ENCODE measurements around the gene CWC22.
A peak's percentile ranks its signal among the peaks of the same experiment; 100 is the strongest.
"Not testable (repeated sequence)": the region's sequence is repeated elsewhere in the genome, so short reads cannot be mapped to it uniquely, and the experiment has no call there.

CWC22 gene
- long read RNA-seq, donor 1, partial matches to known transcripts = 17 of 18 reads
- long read RNA-seq, donor 1, other reads (novel, unspliced or antisense) = 0 of 18 reads
- long read RNA-seq, donor 2, partial matches to known transcripts = 8 of 9 reads
- long read RNA-seq, donor 2, other reads (novel, unspliced or antisense) = 0 of 9 reads
- long read RNA-seq, donor 3, partial matches to known transcripts = 10 of 12 reads
- long read RNA-seq, donor 3, other reads (novel, unspliced or antisense) = 0 of 12 reads
- long read RNA-seq, donor 4, partial matches to known transcripts = 29 of 31 reads
- long read RNA-seq, donor 4, other reads (novel, unspliced or antisense) = 0 of 31 reads
- long read RNA-seq, donor 5, transcript CWC22-201 (20 exons, 2,392 nt) = major isoform, 5 of 22 reads
- long read RNA-seq, donor 5, partial matches to known transcripts = 17 of 22 reads
- long read RNA-seq, donor 5, other reads (novel, unspliced or antisense) = 0 of 22 reads
- long read RNA-seq, donor 6, partial matches to known transcripts = 12 of 15 reads
- long read RNA-seq, donor 6, other reads (novel, unspliced or antisense) = 0 of 15 reads
- long read RNA-seq, donor 7, partial matches to known transcripts = 34 of 36 reads
- long read RNA-seq, donor 7, other reads (novel, unspliced or antisense) = 0 of 36 reads
- long read RNA-seq, donor 8, partial matches to known transcripts = 14 of 16 reads
- long read RNA-seq, donor 8, other reads (novel, unspliced or antisense) = 0 of 16 reads

DNA sequence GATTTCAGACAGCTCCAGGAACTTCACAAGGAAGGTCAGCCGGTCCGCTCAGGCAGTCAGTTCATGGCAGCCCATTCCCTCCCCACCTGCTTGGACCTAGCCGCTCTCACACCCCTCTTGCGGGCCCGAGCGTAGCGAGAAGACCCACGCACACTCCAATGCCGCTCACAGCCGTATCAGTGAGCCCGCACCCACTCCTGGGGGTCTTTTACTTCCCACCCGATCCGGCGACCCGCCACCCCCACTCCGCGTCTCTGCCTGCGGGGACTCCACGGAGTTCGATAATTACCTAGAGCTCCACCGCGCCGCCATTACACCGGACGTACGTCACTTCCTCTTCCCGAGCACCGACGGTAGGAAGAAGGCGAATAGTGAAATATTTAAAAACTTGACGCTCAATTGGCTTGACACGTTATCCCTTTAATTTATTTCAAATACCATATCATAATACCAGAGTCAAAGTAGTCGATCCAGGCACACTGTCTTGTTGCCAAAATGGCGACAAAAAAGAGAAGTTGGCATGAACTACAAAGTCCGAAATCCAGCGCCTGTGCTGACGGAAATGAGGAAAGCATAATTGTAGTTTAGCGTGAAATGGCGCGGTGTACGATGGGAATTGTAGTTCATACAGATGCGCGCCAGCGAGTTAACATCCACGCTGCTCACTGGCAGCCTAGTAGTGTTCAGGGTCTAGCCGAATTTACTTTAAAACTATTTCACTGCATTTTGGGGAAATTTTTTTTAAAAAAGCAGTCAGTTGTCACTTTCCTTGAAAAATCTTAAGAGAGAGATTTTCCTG, at the start of gene CWC22:
Gene CWC22, minus strand, starts transcription at position 517 of the 799 bp plus-strand sequence. CDS start 13,956 bp downstream, outside the sequence.
- DNase-seq = peak; percentile 98

DNA sequence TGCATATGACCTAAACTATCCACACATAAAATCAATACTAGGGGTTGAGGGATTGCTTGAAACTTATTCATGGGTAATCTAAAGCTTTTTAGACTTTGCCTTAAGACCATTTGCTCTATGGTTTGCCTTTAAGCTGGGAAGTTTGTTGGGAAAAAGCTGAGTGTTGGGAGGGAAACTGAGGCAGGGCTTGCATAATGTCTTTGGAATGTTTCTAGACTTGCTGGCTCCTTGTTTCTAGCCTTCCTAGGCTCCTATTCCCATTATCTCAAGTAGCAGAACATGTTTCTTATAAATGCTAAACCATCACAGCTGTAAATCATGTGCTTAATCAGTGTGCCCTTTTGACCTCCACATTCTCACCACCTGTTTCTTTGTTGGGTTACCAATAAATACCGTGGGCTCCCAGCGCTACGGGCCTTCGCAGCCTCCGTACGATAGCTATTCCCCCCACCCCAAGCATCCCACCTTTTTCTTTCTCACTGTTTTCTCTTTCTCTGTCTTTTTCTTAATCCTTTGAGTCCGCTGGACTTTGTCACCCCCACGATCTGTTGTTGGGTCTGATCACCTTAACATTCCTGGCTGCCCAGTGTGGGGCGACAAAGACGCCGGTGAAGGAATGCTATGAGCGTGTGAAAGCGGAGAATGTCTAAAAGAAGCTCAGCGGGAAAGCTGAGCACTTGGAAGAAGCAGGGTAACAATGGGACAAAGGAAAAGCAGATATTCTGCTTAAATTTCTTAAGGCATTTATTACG, 49.4 kb upstream of the CWC22 start:
- DNase-seq = no peak

DNA sequence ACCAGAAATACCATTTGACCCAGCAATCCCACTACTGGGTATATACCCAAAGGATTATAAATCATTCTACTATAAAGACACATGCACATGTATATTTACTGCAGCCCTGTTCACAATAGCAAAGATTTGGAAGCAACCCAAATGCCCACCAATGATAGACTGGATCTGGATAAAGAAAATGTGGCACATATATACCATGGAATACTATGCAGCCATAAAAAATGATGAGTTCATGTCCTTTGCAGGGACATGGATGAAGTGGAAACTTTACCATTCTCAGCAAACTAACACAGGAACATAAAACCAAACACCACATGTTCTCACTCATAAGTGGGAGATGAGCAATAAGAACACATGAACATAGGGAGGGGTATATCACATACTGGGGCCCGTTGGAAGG, 47.5 kb upstream of the CWC22 start:
- DNase-seq = not testable (repeated sequence)

DNA sequence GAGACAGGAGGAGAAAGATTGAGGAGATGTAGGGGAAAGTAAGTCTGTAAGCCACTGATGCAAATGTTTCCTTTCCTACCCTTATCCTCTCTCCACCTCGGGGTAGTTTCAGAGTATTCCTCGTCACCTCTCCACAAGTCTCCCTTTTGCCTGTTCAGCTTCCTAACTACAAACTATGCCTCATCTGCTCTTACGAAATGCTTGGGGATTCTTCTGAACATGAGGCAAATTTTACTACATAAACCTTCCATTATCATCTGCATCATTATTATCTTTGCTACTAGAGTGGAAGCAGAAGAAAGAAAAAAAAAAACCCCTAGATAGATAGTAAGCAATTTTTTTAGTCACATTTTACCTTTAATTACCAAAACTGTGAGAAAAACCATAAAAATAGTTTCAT, 43.1 kb upstream of the CWC22 start:
- DNase-seq = no peak

DNA sequence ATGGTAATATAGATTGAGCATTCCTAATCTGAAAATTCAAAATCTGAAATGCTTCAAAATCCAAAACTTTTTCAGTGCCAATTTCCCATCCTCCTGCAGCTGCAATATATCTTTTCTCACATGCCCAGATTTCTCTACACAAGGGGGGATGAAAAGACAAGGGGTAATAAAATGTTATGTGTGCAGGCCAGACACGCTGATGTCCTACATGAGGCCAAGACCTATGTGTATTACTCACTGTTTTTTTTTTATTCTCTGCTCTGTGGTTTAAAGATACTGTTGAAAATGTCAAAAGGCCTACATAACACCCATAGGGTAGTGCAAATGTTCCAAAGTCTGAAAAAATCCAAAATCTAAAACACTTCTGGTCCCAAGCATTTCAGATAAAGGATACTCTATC, 41.2 kb upstream of the CWC22 start:
- DNase-seq = no peak

DNA sequence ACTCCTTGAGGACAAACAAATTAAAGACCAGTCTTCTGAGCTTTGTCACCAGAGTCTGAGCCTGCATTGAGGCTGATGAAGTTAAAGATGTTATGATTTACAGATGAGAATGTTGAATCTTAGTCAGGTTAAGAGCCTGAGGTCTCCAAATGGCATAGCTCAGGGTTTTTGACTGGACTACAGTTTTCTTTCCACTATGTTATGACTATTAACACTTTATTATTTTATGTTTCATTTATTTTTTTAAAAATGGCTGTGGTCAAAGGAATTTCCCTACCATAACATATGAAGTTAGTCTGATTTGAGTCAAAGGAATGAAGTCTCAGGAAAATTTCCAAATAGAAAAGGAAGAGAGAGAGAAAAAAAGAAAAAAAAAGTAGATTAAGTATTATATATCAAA, 39.7 kb upstream of the CWC22 start:
- no peak for DNase-seq

DNA sequence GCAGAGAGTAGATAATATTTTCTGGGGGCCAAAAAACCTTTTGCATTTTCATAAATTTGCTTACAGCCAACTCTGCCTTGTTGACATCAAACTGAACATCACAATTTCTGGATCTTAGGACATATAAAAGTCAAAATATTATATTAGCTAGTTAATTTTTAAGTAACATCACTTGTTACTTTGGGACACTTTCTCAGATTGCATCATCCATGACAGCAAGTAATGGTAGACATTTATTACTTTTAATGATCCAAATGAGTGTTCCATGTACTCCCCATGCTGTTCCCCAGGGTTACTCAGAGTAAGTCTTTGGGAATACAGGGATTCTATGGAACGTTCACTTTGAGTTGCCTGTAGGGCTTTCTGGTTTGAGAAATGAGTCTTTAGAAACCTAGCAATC, 39.1 kb upstream of the CWC22 start:
- DNase-seq = no peak

DNA sequence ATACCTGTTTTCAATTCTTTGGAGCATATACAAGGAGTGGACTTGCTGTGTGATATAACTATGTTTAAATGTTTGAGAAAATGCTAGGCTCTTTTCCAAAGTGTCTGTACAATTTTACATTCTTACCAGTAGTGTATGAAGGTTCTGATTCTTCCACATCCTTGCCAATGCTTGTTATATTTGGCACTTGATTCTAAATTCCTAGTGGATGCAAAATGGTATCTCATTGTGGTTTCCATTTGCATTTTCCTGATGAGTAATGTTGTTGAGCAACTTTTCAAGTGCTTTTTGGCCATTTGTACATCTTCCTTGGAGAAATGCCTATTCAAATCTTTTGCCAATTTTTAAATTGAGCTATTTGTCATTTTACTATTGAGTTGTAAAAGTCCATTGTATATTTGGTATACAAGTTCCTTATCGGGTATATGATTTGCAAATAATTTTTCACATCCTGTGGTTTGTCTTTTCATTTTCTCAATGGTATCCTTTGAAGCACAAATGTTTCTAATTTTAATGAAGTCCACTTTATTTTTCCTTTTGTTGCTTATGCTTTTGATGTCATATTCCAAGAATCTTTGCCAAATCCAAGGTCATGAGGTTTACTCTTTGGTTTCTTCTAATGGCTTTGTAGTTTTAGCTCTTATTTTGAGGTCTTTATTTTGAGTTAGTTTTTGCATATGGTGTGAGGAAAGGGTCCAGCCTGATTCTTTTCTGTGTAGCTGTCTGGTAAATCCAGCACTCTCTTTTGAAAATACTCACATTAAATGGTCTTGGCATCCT, 33.2 kb upstream of the CWC22 start:
- no peak for DNase-seq

DNA sequence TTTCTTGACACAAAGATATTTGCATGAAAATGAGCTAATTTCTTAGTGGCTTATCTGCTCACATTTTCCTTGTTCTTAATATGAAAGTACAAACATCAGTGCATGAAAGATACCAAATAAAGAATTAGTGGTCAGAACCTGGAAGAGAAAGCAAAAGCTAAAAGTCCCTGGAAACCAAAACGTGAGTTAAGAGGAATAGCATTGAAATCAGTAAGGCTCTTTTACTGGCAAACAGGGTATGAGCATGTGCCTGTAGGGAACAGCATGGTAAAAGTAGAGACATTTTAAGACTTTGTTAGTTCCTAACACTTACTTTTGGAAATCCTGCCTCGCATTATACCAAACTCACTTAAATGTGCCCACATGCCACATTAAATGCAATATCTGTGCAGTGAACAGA, 31.9 kb upstream of the CWC22 start:
- no peak for DNase-seq

DNA sequence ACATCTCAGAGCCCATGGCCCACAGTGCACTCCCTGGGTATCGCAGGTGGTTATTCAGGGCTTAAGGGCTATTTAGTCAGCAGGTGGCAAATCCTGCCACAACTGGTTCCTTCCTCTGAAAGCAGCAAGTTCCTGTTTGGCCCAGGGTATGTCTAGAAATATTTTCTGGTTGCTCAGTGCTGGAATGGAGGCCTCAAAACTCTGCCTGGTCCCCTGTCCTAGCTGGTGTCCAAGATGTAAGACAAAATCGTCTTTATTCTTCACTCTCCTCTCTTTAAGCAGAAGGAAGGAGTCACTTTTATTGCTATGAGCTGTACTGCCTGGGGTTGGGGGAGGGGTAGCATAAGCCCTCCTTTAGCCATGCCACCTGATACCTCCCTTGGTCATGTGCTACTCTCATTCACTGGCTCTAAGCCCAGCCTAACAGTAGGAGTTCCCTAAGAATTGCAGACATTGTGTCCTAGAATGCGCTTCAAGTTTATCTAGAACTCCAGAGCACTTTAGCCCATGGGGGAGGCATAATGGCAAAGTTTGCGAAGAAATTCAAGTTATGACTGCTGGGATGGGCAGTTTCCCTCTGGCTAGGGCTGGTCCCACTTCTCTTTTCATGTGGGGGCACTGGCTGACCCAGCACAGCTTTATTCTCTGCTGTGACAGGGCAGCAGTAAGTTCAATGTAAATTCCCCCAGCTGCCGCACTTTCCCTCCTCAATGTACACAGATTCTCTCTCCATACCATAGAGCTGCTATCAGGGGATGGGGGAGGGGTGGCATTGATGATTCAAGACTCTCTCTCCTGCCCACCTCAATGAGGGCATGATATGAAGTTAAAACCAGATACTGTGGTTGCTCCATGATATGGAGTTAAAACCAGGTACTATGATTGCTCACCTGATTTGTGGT, 27.1 kb upstream of the CWC22 start:
- peak; percentile 7 for DNase-seq

DNA sequence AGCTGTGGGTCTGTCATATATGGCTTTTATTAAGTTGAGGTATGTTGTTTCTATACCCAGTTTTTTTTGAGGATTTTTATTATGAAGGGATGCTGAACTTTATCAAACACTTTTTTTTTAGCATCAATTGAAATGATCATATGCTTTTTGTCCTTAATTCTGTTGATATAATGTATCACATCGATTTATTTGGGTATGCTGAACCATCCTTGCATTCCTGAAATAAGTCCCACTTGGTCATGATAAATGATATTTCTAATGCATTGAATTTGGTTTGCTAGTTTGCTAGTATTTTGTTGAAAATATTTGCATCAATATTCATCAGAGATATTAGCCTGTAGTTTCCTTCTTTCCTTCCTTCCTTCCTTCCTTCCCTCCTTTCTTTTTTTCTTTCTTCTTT, 22.5 kb upstream of the CWC22 start:
- DNase-seq = no peak

DNA sequence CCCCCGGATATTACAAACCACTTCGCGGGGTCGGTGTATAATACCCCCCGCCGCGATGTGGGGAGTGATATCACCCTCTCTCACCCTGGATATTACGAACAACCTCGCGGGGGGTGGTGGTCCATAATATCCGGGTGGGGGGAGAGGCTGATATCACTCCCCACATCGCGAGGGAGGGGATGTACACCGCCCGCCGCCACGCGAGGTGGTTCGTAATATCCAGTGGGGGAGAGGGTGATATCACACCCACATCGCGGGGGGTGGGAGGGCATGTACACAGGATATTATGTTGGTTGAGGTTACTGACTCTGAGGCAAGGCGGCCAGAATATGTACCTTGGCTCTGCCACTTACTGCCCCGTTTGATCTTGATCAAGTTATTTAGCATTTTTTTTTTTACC, 14.8 kb upstream of the CWC22 start:
- DNase-seq = no peak

DNA sequence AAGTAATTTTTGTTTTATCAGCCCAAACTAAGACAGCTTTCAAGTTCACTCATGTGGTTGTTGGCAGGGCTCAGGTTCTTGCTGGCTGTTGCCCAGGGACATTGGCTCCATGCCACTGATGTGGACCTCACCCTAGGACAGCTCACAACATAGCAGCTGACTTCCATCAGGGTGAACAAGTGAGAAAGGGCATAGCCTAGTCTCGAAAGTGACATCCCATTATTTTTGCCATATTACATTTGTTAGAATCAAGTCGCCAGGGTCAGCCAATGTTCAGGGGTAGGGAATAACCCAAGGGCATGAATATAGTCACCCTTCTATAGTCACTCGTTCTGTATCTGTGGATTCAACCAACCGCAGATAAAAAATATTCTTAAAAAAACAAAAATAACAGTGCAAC, 10.7 kb upstream of the CWC22 start:
- no peak for DNase-seq

DNA sequence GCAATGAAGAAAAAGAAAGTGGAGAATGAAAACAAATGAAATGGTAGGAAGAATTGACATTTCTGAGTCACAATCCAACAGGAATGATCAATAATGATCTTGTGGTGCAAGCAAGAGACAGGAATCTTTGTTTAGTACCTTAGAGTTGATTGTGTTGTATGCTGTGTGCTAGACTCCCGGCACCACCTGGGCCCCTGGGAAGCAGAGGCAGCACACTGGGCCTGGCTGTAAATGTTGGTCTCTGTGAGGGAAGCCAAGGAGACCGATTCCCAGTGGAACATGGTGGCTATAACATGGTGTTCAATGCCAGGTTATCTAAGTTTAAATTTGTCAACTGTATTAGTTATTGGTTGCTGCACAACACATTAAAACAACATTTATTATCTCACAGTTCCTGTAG, 9.8 kb upstream of the CWC22 start:
- DNase-seq = no peak

DNA sequence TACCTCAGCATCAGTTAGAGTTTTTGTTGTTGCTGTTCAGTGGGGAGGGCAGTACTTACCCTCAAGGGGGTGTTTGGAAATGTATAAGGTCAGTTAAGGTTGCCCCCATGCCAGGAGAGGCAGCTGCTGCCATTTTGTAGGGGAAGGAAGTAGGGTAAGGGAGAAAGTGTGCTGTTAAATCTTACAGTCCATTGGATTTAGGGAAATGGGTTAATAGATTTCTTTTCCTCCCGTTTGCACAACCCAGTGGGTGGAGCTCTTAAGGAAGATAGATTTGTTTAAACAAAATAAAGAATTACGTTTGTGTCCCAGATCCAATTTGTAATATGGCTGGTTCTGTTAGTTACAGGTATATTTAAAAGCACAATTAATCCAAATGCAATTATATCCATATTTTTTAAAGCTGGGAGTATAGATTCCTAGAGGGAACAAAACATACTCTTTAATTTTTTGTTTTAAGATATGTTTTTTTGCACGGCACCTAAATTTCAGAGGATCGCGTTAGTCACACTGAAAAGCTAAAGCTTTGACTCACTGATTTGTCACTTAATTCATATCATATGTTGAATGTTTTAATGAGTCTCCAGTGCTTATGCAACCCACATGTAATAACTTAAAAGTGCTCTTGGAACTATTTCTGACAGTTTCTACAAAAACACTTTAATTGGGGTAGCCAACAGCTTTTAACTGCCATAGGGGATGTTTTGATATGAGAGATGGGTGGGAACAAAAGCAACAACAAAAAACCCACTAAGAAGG, 9.0 kb upstream of the CWC22 start:
- no peak for DNase-seq

DNA sequence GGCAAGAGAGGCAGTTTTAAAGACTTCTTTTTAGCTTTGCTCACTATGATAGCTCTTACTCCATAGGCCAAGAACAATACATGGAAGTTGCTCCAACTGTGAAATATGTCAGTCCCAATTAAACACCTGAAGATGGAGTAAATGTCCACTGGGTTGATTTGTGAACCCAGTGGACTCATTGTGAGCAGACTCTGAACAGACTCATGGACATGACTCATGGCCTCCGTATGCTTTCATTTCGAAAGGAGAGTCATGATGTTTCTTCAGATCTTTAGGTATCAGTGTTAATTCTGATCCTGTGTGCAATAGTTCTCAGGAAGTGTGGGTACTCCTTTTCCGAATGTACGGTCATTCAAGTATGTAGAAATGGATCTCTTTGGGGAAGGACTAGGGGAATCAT, 5.4 kb upstream of the CWC22 start:
- DNase-seq = no peak

DNA sequence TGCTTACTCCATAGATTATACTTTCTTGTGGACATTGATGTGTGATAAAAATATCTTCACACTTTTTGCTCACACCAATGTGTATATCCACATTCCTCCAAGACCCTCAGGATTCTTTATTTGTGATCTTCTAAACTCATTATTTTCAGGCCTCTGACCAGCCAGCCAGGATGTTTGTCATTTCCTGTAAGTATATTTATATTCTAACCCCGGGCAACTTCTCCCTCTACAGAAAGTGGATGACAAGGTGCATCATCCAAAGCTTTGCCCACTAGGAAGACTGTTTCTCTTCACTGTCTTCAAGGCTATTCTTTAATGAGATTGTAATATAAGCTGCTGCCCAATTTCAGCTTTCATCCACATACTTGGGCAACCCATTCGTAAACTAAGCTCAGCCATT, 3.6 kb upstream of the CWC22 start:
- DNase-seq = no peak

DNA sequence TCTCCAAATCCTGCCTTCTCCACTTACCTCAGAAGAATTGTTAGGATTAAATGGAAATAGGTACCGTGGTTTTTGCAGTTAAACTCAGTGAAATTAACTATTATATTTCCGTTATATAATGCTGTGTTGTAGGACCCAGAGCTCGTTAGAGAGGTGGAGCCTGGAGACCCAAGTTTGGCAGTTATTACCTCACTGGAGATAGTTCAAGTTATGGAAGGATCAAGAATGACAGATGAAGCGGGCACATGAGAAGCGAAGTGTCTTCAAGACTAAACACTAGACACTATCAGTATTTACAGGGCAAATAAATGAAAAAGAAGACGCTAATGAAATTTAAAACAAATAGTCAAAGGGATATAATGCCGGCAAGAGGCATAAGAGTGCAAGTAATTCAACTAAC, 866 bp downstream of the CWC22 start:
- DNase-seq = no peak

DNA sequence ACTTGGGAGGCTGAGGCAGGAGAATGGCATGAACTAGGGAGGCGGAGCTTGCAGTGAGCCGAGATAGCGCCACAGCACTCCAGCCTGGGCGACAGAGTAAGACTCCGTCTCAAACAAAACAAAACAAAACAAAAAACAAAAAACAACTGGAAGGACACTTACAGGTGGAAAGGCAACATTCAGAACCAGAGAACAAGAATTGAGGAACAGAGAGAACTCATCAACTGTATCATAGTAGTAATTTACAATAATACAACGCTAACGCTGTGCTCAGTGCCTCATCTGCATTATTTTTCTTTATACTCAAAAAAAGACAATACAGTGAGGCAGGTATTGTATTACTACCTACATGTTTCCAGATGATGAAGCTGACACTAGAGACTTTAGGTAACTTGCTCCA, 1.6 kb downstream of the CWC22 start:
- not testable (repeated sequence) for DNase-seq

DNA sequence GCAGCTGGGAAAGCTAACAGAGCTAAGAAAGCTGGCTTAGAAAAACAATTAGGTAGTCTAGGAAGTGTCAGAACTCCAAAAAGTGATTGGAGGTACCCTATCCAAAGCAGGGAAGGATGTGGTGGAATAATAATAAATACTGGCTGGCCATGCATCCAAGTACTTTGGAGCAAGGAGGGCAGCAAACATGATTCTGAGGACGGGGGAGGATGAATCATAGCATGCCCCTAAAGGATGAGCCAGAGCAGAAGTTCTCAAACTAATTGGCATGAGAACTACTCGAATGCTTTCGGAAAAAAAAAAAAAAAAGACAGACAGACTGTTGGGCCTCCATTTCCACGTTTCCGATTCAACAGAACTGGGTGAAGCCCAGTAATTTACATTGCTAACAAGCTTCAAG, 2.4 kb downstream of the CWC22 start:
- no peak for DNase-seq
